Glutamatergic neuron (in vitro differentiated cells): ENCODE data around the gene CBLIF. TPM values are rescaled to one million over a fixed set of nuclear protein-coding genes. Genes with fewer than 3 reads are reported as not detected.

Experiments used
- DNase-seq: peaks from one replicate; pipeline ENCODE4 v3.0.0; 2022
- H3K27ac Mint-ChIP-seq: one replicate; pipeline ENCODE4 v1.8.0; 2020; ENCODE audit warnings: mild to moderate bottlenecking, mixed read lengths, inconsistent platforms; ENCODE audit not compliant: unreplicated experiment
- H3K27me3 Mint-ChIP-seq: one replicate; pipeline ENCODE4 v1.8.0; 2020; ENCODE audit warnings: mild to moderate bottlenecking, moderate library complexity, mixed read lengths, inconsistent platforms; ENCODE audit not compliant: unreplicated experiment
- H3K36me3 Mint-ChIP-seq: one replicate; pipeline ENCODE4 v1.8.0; 2020; ENCODE audit warnings: mild to moderate bottlenecking, mixed read lengths, inconsistent platforms; ENCODE audit not compliant: unreplicated experiment
- H3K4me1 Mint-ChIP-seq: one replicate; pipeline ENCODE4 v1.8.0; 2020; ENCODE audit warnings: mild to moderate bottlenecking, low read depth, mixed read lengths, inconsistent platforms; ENCODE audit not compliant: unreplicated experiment
- H3K4me3 Mint-ChIP-seq: one replicate; pipeline ENCODE4 v1.8.0; 2020; ENCODE audit warnings: mild to moderate bottlenecking, mixed read lengths, inconsistent platforms; ENCODE audit not compliant: unreplicated experiment
- H3K9me3 Mint-ChIP-seq: one replicate; pipeline ENCODE4 v1.8.0; 2020; ENCODE audit warnings: mild to moderate bottlenecking, moderate library complexity, mixed read lengths, inconsistent platforms; ENCODE audit not compliant: unreplicated experiment
- CTCF ChIP-seq: fragments of 200-600 bp; sonication (generic); IDR thresholded peaks from one replicate; pipeline ENCODE4 v1.5.0; 2021; ENCODE audit not compliant: partially characterized antibody, unreplicated experiment
- total RNA-seq: library from RNA; stranded (reverse); fragmentation: NEBNext Ultra II Directional; extraction: Animal tissue kit (Norgen Biotek cat#: 25700); gene quantifications from one replicate; pipeline ENCODE4 v1.2.1, GENCODE V29; 2021; ENCODE audit not compliant: unreplicated experiment

Gene CBLIF
- total RNA-seq, 1 donor from 2014 or later: not detected

GRCh38 chr11:59872076-59872475 is 26.8 kb upstream of the CBLIF start:
- Mint-ChIP-seq H3K27ac (no peak overlapping the region), H3K36me3 (no peaks in the 10 kb centered on the region), H3K27me3 (no peaks in the 10 kb centered on the region), H3K4me1 (no peaks in the 10 kb centered on the region), H3K9me3 (no peaks in the 10 kb centered on the region), H3K4me3 (no peak overlapping the region)
- TF ChIP-seq CTCF: no peak
- no peak for DNase-seq

GRCh38 chr11:59867946-59868345 is 22.6 kb upstream of the CBLIF start:
- DNase-seq: no peak
- Mint-ChIP-seq H3K4me1 (no peaks in the 10 kb centered on the region), H3K36me3 (no peaks in the 10 kb centered on the region), H3K9me3 (no peaks in the 10 kb centered on the region), H3K27ac (no peak overlapping the region), H3K4me3 (no peak overlapping the region), H3K27me3 (no peaks in the 10 kb centered on the region)
- TF ChIP-seq CTCF: no peak

GRCh38 chr11:59866836-59867235 is 21.5 kb upstream of the CBLIF start:
- Mint-ChIP-seq H3K9me3 (no peaks in the 10 kb centered on the region), H3K36me3 (no peaks in the 10 kb centered on the region), H3K4me3 (no peak overlapping the region), H3K4me1 (no peaks in the 10 kb centered on the region), H3K27ac (no peak overlapping the region), H3K27me3 (no peaks in the 10 kb centered on the region)
- TF ChIP-seq CTCF: no peak
- no peak for DNase-seq

GRCh38 chr11:59866397-59866796 is 21.1 kb upstream of the CBLIF start, which contains the start of gene TCN1:
TSS of gene TCN1 (minus strand) at chr11:59866487. CDS start at chr11:59866470, 17 bp downstream.
- H3K27me3 Mint-ChIP-seq: no peaks in the 10 kb centered on the region

GRCh38 chr11:59865031-59865430 is 19.7 kb upstream of the CBLIF start:
- H3K9me3 Mint-ChIP-seq: no peaks in the 10 kb centered on the region
- no peaks in the 10 kb centered on the region for H3K36me3 Mint-ChIP-seq
- TF ChIP-seq CTCF: no peak
- no peaks in the 10 kb centered on the region for H3K4me1 Mint-ChIP-seq
- no peak overlapping the region for H3K4me3 Mint-ChIP-seq
- H3K27me3 Mint-ChIP-seq: no peaks in the 10 kb centered on the region
- no peak overlapping the region for H3K27ac Mint-ChIP-seq
- no peak for DNase-seq

More at GRCh38 chr11:59866397-59866796, 21.1 kb upstream of the CBLIF start, which contains the start of gene TCN1:
- H3K27ac Mint-ChIP-seq: no peak within 1 kb of the TSS
- no peaks in the 10 kb centered on the region for H3K9me3 Mint-ChIP-seq
- no peak within 1 kb of the TSS for H3K4me3 Mint-ChIP-seq
- TF ChIP-seq CTCF: no peak
- no peaks in the 10 kb centered on the region for H3K4me1 Mint-ChIP-seq
- DNase-seq: no peak
- no peaks in the 10 kb centered on the region for H3K36me3 Mint-ChIP-seq
